HEK293 (cell line): ENCODE measurements around the gene ZKSCAN8.

ENCODE experiments used
- CTCF ChIA-PET: fragments of 350-600 bp; formaldehyde crosslinking; extraction: SDS; loops from one replicate; lab custom pipeline; 2021; ENCODE audit warnings: antibody characterized with exemption; lab: Yijun Ruan, JAX
- POLR2A ChIA-PET: fragments of 300-600 bp; formaldehyde crosslinking; extraction: SDS; loops from one replicate; lab custom pipeline; 2020; ENCODE audit warnings: antibody characterized with exemption, inconsistent platforms; lab: Yijun Ruan, JAX
- H3K27ac ChIP-seq: fragments of 200-500 bp; sonication (Bioruptor generic); 2 replicates; pipeline ENCODE4 v1.5.1; 2014; ENCODE audit warnings: low read depth, low read length, control low read depth, inconsistent platforms; ENCODE audit errors: extremely low read depth
- H3K36me3 ChIP-seq, 2 experiments: fragments of 200-500 bp in 1 of 2; sonication (Bioruptor generic) in 1 of 2; 1 replicate in 1 of 2; 2 replicates in 1 of 2; pipeline ENCODE4 v1.5.1; 2014 to 2017; ENCODE audit warnings: inconsistent platforms in 2 of 2, low read length in 2 of 2; ENCODE audit not compliant: control insufficient read depth in 2 of 2, insufficient read depth in 1 of 2
- H3K4me1 ChIP-seq: fragments of 200-500 bp; sonication (Bioruptor generic); 2 replicates; pipeline ENCODE4 v1.5.1; 2014; ENCODE audit warnings: mild to moderate bottlenecking, low read length, inconsistent platforms; ENCODE audit not compliant: control insufficient read depth, insufficient read depth
- H3K4me3 ChIP-seq: 2 replicates; pipeline ENCODE4 v1.5.1; 2011; ENCODE audit warnings: low read depth, mild to moderate bottlenecking, control low read depth, low read length, moderate library complexity
- H3K9me3 ChIP-seq: fragments of 200-500 bp; sonication (Bioruptor generic); 2 replicates; pipeline ENCODE4 v1.5.1; 2014; ENCODE audit warnings: low read depth, low read length, inconsistent platforms; ENCODE audit not compliant: control insufficient read depth, insufficient read depth
- BCL11B ChIP-seq: fragments of 450-650 bp; formaldehyde crosslinking; IDR thresholded peaks from 2 replicates; pipeline ENCODE4 v1.5.1; 2016; ENCODE audit warnings: low read depth, missing biosample characterization, missing genetic modification characterization
- GFI1B ChIP-seq: fragments of 450-650 bp; formaldehyde crosslinking; IDR thresholded peaks from 2 replicates; pipeline ENCODE4 v1.5.1; 2016; ENCODE audit warnings: missing biosample characterization, missing genetic modification characterization
- KLF10 ChIP-seq: fragments of 450-650 bp; IDR thresholded peaks from 2 replicates; pipeline ENCODE4 v1.5.1; 2018; ENCODE audit warnings: missing biosample characterization, mild to moderate bottlenecking, missing genetic modification characterization
- TRIM28 ChIP-seq: IDR thresholded peaks from 2 replicates; pipeline ENCODE4 v1.6.1; 2011; ENCODE audit warnings: low read length, control low read depth, borderline replicate concordance
- ZBTB48 ChIP-seq: fragments of 450-650 bp; formaldehyde crosslinking; IDR thresholded peaks from 2 replicates; pipeline ENCODE4 v1.5.1; 2016; ENCODE audit warnings: missing biosample characterization, missing genetic modification characterization
- ZNF112 ChIP-seq: fragments of 450-650 bp; formaldehyde crosslinking; IDR thresholded peaks from 2 replicates; pipeline ENCODE4 v1.5.0; 2017; ENCODE audit warnings: missing biosample characterization, missing genetic modification characterization
- ZNF121 ChIP-seq: fragments of 450-650 bp; formaldehyde crosslinking; IDR thresholded peaks from 2 replicates; pipeline ENCODE4 v1.5.1; 2016; ENCODE audit warnings: missing biosample characterization, missing genetic modification characterization
- ZNF366 ChIP-seq: fragments of 450-650 bp; formaldehyde crosslinking; conservative IDR thresholded peaks from 2 replicates; pipeline ENCODE4 v1.5.1; 2016; ENCODE audit warnings: missing biosample characterization, missing genetic modification characterization
- ZNF37A ChIP-seq: fragments of 450-650 bp; IDR thresholded peaks from 2 replicates; pipeline ENCODE4 v1.5.1; 2018; ENCODE audit warnings: missing biosample characterization, missing genetic modification characterization
- ZNF510 ChIP-seq: fragments of 450-650 bp; formaldehyde crosslinking; IDR thresholded peaks from 2 replicates; pipeline ENCODE4 v1.5.1; 2018; ENCODE audit warnings: mild to moderate bottlenecking, missing genetic modification characterization, missing biosample characterization; ENCODE audit not compliant: insufficient replicate concordance
- ZNF585B ChIP-seq: fragments of 450-650 bp; formaldehyde crosslinking; IDR thresholded peaks from 2 replicates; pipeline ENCODE4 v1.5.1; 2016; ENCODE audit warnings: missing biosample characterization, missing genetic modification characterization
- ZNF707 ChIP-seq: fragments of 450-650 bp; formaldehyde crosslinking; IDR thresholded peaks from 2 replicates; pipeline ENCODE4 v1.5.1; 2016; ENCODE audit warnings: missing biosample characterization, missing genetic modification characterization
- ZSCAN16 ChIP-seq: fragments of 450-650 bp; formaldehyde crosslinking; IDR thresholded peaks from 2 replicates; pipeline ENCODE4 v1.5.1; 2016; ENCODE audit warnings: missing biosample characterization, missing genetic modification characterization
- TF ChIP-seq, protein P1 (sequence below): fragments of 450-650 bp; formaldehyde crosslinking; IDR thresholded peaks from 2 replicates; pipeline ENCODE4 v1.5.1; 2016; ENCODE audit warnings: missing biosample characterization, missing genetic modification characterization, low read depth
- TF ChIP-seq, protein P2 (sequence below): fragments of 450-650 bp; IDR thresholded peaks from 2 replicates; pipeline ENCODE4 v1.5.1; 2018; ENCODE audit warnings: missing biosample characterization, mild to moderate bottlenecking, missing genetic modification characterization
- TF ChIP-seq, protein P3 (sequence below): fragments of 450-650 bp; formaldehyde crosslinking; IDR thresholded peaks from 2 replicates; pipeline ENCODE4 v1.5.1; 2016; ENCODE audit warnings: missing biosample characterization, missing genetic modification characterization, low read depth
- TF ChIP-seq, protein P4 (sequence below): fragments of 450-650 bp; formaldehyde crosslinking; IDR thresholded peaks from 2 replicates; pipeline ENCODE4 v1.5.1; 2016; ENCODE audit warnings: missing biosample characterization, missing genetic modification characterization
- TF ChIP-seq, protein P5 (sequence below): fragments of 450-650 bp; formaldehyde crosslinking; IDR thresholded peaks from 2 replicates; pipeline ENCODE4 v1.5.1; 2016; ENCODE audit warnings: missing biosample characterization, missing genetic modification characterization

The ZKSCAN8 gene

DNA sequence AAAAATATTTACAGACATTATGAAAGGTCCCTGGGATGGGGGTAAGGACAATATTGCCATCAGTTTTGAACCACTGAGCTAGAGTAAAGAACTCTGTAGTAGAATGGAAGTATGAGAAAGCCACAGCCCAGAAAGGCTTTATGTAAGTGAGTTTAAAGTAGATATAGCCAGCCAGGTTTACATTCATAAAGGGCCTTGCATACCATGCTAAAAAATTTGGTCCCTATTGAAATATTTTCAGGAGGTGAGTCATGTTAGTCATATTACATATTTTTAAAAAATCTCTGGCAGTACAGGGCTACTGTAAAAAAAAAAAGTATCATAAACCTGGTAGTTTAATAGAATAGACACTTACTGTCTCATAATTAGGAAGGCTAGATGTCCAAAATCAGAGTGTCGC lies 3.5 kb downstream of the ZKSCAN8 start (continued):
- no peak for TF ChIP-seq BCL11B (tag by site-specific recombination)
- no peak for TF ChIP-seq TRIM28
- TF ChIP-seq ZNF707 = no peak
- TF ChIP-seq, protein P1, sequence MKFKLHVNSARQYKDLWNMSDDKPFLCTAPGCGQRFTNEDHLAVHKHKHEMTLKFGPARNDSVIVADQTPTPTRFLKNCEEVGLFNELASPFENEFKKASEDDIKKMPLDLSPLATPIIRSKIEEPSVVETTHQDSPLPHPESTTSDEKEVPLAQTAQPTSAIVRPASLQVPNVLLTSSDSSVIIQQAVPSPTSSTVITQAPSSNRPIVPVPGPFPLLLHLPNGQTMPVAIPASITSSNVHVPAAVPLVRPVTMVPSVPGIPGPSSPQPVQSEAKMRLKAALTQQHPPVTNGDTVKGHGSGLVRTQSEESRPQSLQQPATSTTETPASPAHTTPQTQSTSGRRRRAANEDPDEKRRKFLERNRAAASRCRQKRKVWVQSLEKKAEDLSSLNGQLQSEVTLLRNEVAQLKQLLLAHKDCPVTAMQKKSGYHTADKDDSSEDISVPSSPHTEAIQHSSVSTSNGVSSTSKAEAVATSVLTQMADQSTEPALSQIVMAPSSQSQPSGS (tag by site-specific recombination) = no peak
- TF ChIP-seq, protein P2, sequence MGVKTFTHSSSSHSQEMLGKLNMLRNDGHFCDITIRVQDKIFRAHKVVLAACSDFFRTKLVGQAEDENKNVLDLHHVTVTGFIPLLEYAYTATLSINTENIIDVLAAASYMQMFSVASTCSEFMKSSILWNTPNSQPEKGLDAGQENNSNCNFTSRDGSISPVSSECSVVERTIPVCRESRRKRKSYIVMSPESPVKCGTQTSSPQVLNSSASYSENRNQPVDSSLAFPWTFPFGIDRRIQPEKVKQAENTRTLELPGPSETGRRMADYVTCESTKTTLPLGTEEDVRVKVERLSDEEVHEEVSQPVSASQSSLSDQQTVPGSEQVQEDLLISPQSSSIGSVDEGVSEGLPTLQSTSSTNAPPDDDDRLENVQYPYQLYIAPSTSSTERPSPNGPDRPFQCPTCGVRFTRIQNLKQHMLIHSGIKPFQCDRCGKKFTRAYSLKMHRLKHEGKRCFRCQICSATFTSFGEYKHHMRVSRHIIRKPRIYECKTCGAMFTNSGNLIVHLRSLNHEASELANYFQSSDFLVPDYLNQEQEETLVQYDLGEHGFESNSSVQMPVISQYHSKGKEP (tag by site-specific recombination) = no peak

DNA sequence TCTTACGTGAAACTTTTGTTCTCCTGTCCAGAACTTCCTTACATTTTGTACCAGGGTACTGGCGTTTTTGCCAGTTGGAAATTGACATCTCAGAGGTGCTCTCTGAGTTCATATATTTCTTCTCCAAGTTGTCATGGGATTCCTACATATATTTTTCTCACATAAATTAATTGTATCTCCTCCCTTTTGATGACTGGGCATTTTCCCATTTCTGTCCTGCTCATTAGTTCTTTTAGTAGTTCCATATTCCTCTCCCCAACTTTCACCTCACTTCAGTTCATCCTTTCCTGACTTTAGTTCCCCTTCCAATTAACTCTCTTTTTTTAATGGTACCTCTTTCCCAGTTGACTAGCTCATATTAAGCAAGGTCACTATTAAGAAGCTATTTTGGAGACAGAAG lies 10.8 kb downstream of the ZKSCAN8 start:
- TF ChIP-seq ZNF112 (tag by site-specific recombination) = no peak
- no peak for TF ChIP-seq GFI1B (tag by site-specific recombination)
- no peak for TF ChIP-seq ZBTB48 (tag by site-specific recombination)
- TF ChIP-seq ZNF37A = no peak
- TF ChIP-seq, protein P3, sequence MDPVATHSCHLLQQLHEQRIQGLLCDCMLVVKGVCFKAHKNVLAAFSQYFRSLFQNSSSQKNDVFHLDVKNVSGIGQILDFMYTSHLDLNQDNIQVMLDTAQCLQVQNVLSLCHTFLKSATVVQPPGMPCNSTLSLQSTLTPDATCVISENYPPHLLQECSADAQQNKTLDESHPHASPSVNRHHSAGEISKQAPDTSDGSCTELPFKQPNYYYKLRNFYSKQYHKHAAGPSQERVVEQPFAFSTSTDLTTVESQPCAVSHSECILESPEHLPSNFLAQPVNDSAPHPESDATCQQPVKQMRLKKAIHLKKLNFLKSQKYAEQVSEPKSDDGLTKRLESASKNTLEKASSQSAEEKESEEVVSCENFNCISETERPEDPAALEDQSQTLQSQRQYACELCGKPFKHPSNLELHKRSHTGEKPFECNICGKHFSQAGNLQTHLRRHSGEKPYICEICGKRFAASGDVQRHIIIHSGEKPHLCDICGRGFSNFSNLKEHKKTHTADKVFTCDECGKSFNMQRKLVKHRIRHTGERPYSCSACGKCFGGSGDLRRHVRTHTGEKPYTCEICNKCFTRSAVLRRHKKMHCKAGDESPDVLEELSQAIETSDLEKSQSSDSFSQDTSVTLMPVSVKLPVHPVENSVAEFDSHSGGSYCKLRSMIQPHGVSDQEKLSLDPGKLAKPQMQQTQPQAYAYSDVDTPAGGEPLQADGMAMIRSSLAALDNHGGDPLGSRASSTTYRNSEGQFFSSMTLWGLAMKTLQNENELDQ = no peak
- TF ChIP-seq ZNF366 (tag by site-specific recombination) = no peak
- no peak for TF ChIP-seq ZNF585B (tag by site-specific recombination)
- TF ChIP-seq, protein P4, sequence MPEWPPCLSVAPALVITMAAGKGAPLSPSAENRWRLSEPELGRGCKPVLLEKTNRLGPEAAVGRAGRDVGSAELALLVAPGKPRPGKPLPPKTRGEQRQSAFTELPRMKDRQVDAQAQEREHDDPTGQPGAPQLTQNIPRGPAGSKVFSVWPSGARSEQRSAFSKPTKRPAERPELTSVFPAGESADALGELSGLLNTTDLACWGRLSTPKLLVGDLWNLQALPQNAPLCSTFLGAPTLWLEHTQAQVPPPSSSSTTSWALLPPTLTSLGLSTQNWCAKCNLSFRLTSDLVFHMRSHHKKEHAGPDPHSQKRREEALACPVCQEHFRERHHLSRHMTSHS = no peak
- TF ChIP-seq ZNF510 (tag by site-specific recombination) = no peak
- TF ChIP-seq KLF10 (tag by site-specific recombination) = no peak
- TF ChIP-seq, protein P5, sequence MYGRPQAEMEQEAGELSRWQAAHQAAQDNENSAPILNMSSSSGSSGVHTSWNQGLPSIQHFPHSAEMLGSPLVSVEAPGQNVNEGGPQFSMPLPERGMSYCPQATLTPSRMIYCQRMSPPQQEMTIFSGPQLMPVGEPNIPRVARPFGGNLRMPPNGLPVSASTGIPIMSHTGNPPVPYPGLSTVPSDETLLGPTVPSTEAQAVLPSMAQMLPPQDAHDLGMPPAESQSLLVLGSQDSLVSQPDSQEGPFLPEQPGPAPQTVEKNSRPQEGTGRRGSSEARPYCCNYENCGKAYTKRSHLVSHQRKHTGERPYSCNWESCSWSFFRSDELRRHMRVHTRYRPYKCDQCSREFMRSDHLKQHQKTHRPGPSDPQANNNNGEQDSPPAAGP (tag by site-specific recombination) = no peak
- TF ChIP-seq ZNF121 (tag by site-specific recombination) = no peak
- no peak for TF ChIP-seq ZSCAN16 (tag by site-specific recombination)
- Histone ChIP-seq H3K27ac (no peak overlapping the region), H3K36me3 (peaks cover 47 to 99% of the 10 kb centered on the region in 2 experiments), H3K4me3 (no peak overlapping the region), H3K9me3 (no peaks in the 10 kb centered on the region), H3K4me1 (no peaks in the 10 kb centered on the region)
- ChIA-PET CTCF (interaction anchor here (1.5 kb wide), 1 partner anchor 9 kb away, joined by 5 read pairs; no protein-coding TSS in a partner anchor), POLR2A (interaction anchor here (1.5 kb wide), 1 partner anchor 11 kb away, joined by 8 read pairs; the partner anchor contains the start of gene ZKSCAN8)
